Mesodermal cell (in vitro differentiated cells): ENCODE measurements around the gene NHLRC2.
"Not testable (repeated sequence)": the region's sequence is repeated elsewhere in the genome, so short reads cannot be mapped to it uniquely, and the experiment has no call there.

Source experiments
- H3K27ac ChIP-seq: 2 replicates; pipeline ENCODE4 v1.7.0; 2013; ENCODE audit warnings: mild to moderate bottlenecking, low read depth, low read length, moderate library complexity; ENCODE audit not compliant: severe bottlenecking
- H3K36me3 ChIP-seq: 2 replicates; pipeline ENCODE4 v1.7.1; 2013; ENCODE audit warnings: mild to moderate bottlenecking, low read length, moderate library complexity; ENCODE audit not compliant: control insufficient read depth, insufficient read depth
- H3K4me1 ChIP-seq: one replicate; pipeline ENCODE4 v1.7.1; 2013; ENCODE audit warnings: mild to moderate bottlenecking, low read length; ENCODE audit not compliant: insufficient read depth, control insufficient read depth, poor library complexity, severe bottlenecking
- H3K4me3 ChIP-seq: 2 replicates; pipeline ENCODE4 v1.7.0; 2013; ENCODE audit warnings: low read length, control low read depth, mild to moderate bottlenecking; ENCODE audit not compliant: insufficient read depth, poor library complexity, severe bottlenecking; ENCODE audit errors: extremely low read depth
- H3K9me3 ChIP-seq: 2 replicates; pipeline ENCODE4 v1.7.1; 2013; ENCODE audit warnings: mild to moderate bottlenecking, low read length, moderate library complexity; ENCODE audit not compliant: control insufficient read depth
- WGBS, 2 experiments: methylation state at CpG; one replicate each; pipeline ENCODE4 v1.1.5; 2013; ENCODE audit warnings: missing lambda C conversion rate in 2 of 2; ENCODE audit not compliant: insufficient coverage in 2 of 2; 5-methylcytosine and 5-hydroxymethylcytosine counted together

NHLRC2 gene

GRCh38 chr10:113939212-113939860 is 84.9 kb downstream of the NHLRC2 start:
- no peak overlapping the region for H3K4me3 ChIP-seq
- no peaks in the 10 kb centered on the region for H3K4me1 ChIP-seq
- no peaks in the 10 kb centered on the region for H3K9me3 ChIP-seq
- H3K36me3 ChIP-seq: no peaks in the 10 kb centered on the region
- H3K27ac ChIP-seq: no peak overlapping the region
- 88 to 90% methylated on average over 1 to 2 of the region's 7 CpGs for WGBS, 2 experiments

GRCh38 chr10:113941140-113941539 is 86.7 kb downstream of the NHLRC2 start:
- 100% methylated on average over 1 to 3 of the region's 4 CpGs for WGBS, 2 experiments
- no peak overlapping the region for H3K4me3 ChIP-seq
- no peak overlapping the region for H3K27ac ChIP-seq
- H3K36me3 ChIP-seq: no peaks in the 10 kb centered on the region
- peaks cover 11% of the 10 kb centered on the region for H3K4me1 ChIP-seq
- no peaks in the 10 kb centered on the region for H3K9me3 ChIP-seq

GRCh38 chr10:113943196-113943595 is 88.7 kb downstream of the NHLRC2 start:
- not testable (repeated sequence) for H3K36me3 ChIP-seq, H3K4me3 ChIP-seq, H3K27ac ChIP-seq, H3K9me3 ChIP-seq
- 97 to 98% methylated on average over 4 to 5 of the region's 7 CpGs for WGBS, 2 experiments
- peaks cover 18% of the 10 kb centered on the region for H3K4me1 ChIP-seq

- peak overlapping the region; percentile 23 for H3K27ac ChIP-seq
- 89 to 92% methylated on average over 5 to 9 of the region's 9 CpGs for WGBS, 2 experiments
These were observed 90.7 kb downstream of the NHLRC2 start for GRCh38 chr10:113945075-113945686.

GRCh38 chr10:113945687-113946085 is 91.2 kb downstream of the NHLRC2 start:
- Histone ChIP-seq H3K9me3 (no peaks in the 10 kb centered on the region), H3K4me3 (no peak overlapping the region), H3K27ac (no peak overlapping the region), H3K4me1 (peaks cover 18% of the 10 kb centered on the region), H3K36me3 (no peaks in the 10 kb centered on the region)
- 100% methylated on average over 1 to 3 of the region's 4 CpGs for WGBS, 2 experiments

More at GRCh38 chr10:113945075-113945686, 90.7 kb downstream of the NHLRC2 start:
- H3K9me3 ChIP-seq: no peaks in the 10 kb centered on the region
- H3K36me3 ChIP-seq: no peaks in the 10 kb centered on the region
- H3K4me3 ChIP-seq: no peak overlapping the region
- H3K4me1 ChIP-seq: peaks cover 18% of the 10 kb centered on the region

- Histone ChIP-seq H3K27ac (no peak overlapping the region), H3K4me3 (no peak overlapping the region), H3K36me3 (no peaks in the 10 kb centered on the region), H3K4me1 (peaks cover 18% of the 10 kb centered on the region), H3K9me3 (no peaks in the 10 kb centered on the region)
- 88 to 91% methylated on average over 9 to 10 of the region's 12 CpGs for WGBS, 2 experiments
These were observed 93.0 kb downstream of the NHLRC2 start for GRCh38 chr10:113947184-113948041.

- no peak overlapping the region for H3K27ac ChIP-seq
- WGBS, 2 experiments: 90% methylated on average over 2 of the region's 4 CpGs; no CpG with 5 or more reads in 1 of the 2 experiments
- no peaks in the 10 kb centered on the region for H3K9me3 ChIP-seq
- no peak overlapping the region for H3K4me3 ChIP-seq
- H3K4me1 ChIP-seq: peaks cover 18% of the 10 kb centered on the region
- H3K36me3 ChIP-seq: no peaks in the 10 kb centered on the region
These were observed 93.6 kb downstream of the NHLRC2 start for GRCh38 chr10:113948048-113948447.

GRCh38 chr10:113950268-113950667 is 95.8 kb downstream of the NHLRC2 start:
- peaks cover 10% of the 10 kb centered on the region for H3K4me1 ChIP-seq
- H3K36me3 ChIP-seq: no peaks in the 10 kb centered on the region
- no peak overlapping the region for H3K27ac ChIP-seq
- no peaks in the 10 kb centered on the region for H3K9me3 ChIP-seq
- no peak overlapping the region for H3K4me3 ChIP-seq

- H3K4me3 ChIP-seq: no peak overlapping the region
- H3K36me3 ChIP-seq: no peaks in the 10 kb centered on the region
- no peak overlapping the region for H3K27ac ChIP-seq
- 80% methylated on average over 1 of the region's 2 CpGs; no CpG with 5 or more reads in 1 of the 2 experiments for WGBS, 2 experiments
- no peaks in the 10 kb centered on the region for H3K4me1 ChIP-seq
- no peaks in the 10 kb centered on the region for H3K9me3 ChIP-seq
These were observed 99.2 kb downstream of the NHLRC2 start for GRCh38 chr10:113953505-113954272.

GRCh38 chr10:113954409-113954808 is 99.9 kb downstream of the NHLRC2 start:
- H3K9me3 ChIP-seq: no peaks in the 10 kb centered on the region
- no peak overlapping the region for H3K27ac ChIP-seq
- H3K36me3 ChIP-seq: no peaks in the 10 kb centered on the region
- WGBS, 2 experiments: 100% methylated on average over 1 of the region's 1 CpG
- H3K4me1 ChIP-seq: peaks cover 5% of the 10 kb centered on the region
- H3K4me3 ChIP-seq: no peak overlapping the region
